Natural killer cell (primary cell): ENCODE data around the gene TACR1. TPM values are rescaled to one million over a fixed set of nuclear protein-coding genes. Genes with fewer than 3 reads are reported as not detected.

Experiments
- ATAC-seq, 3 donors: fragments of 150-1000 bp in 2 of 3; fragments of 200-7000 bp in 1 of 3; cut with Tn5 transposase; 1 replicate in 1 of 3; 2 replicates in 2 of 3; pipeline ENCODE4 v1.10.0; 2021; ENCODE audit warnings: mild to moderate bottlenecking in 2 of 3, moderate library complexity in 2 of 3
- DNase-seq, 2 donors: peaks; one replicate each; pipeline versions ENCODE4 v3.0.0 to v3.0.0-alpha.2; 2013 to 2021; ENCODE audit warnings: mixed read lengths in 1 of 2
- H3K27ac ChIP-seq: one replicate; pipeline ENCODE4 v1.5.1; 2013; ENCODE audit warnings: mild to moderate bottlenecking, low read length
- H3K27me3 ChIP-seq: one replicate; pipeline ENCODE4 v1.6.1; 2013; ENCODE audit warnings: low read length; ENCODE audit not compliant: control insufficient read depth, insufficient read depth
- H3K36me3 ChIP-seq: one replicate; pipeline ENCODE4 v1.6.1; 2013; ENCODE audit warnings: low read length; ENCODE audit not compliant: control insufficient read depth, insufficient read depth
- H3K4me1 ChIP-seq: one replicate; pipeline ENCODE4 v1.6.1; 2013; ENCODE audit warnings: low read length; ENCODE audit not compliant: control insufficient read depth, insufficient read depth
- H3K4me3 ChIP-seq: one replicate; pipeline ENCODE4 v1.5.1; 2013; ENCODE audit warnings: low read length
- H3K9me3 ChIP-seq: one replicate; pipeline ENCODE4 v1.6.1; 2013; ENCODE audit warnings: low read length; ENCODE audit not compliant: control insufficient read depth, insufficient read depth
- H3K27ac Mint-ChIP-seq, 2 donors: one replicate each; pipeline ENCODE4 v1.8.0; 2022; ENCODE audit warnings: mild to moderate bottlenecking in 2 of 2, mixed read lengths in 2 of 2, moderate library complexity in 1 of 2
- H3K27me3 Mint-ChIP-seq, 2 donors: one replicate each; pipeline ENCODE4 v1.8.0; 2022; ENCODE audit warnings: low read depth in 2 of 2, mixed read lengths in 2 of 2
- H3K36me3 Mint-ChIP-seq: one replicate; pipeline ENCODE4 v1.8.0; 2022; ENCODE audit warnings: mixed read lengths
- H3K4me1 Mint-ChIP-seq, 2 donors: one replicate each; pipeline ENCODE4 v1.8.0; 2022; ENCODE audit warnings: mixed read lengths in 2 of 2
- H3K4me3 Mint-ChIP-seq: one replicate; pipeline ENCODE4 v1.8.0; 2022; ENCODE audit warnings: mild to moderate bottlenecking, moderate library complexity, mixed read lengths
- H3K9me3 Mint-ChIP-seq, 2 donors: one replicate each; pipeline ENCODE4 v1.8.0; 2022; ENCODE audit warnings: mixed read lengths in 2 of 2
- CTCF ChIP-seq: fragments of 200-600 bp; IDR thresholded peaks from one replicate; pipeline ENCODE4 v1.8.0; 2022; ENCODE audit warnings: antibody characterized with exemption
- WGBS: methylation state at CpG from one replicate; pipeline ENCODE4 v1.1.7; 2013; ENCODE audit warnings: missing lambda C conversion rate; ENCODE audit not compliant: insufficient coverage; 5-methylcytosine and 5-hydroxymethylcytosine counted together
- intact Hi-C: fragments of 100-400 bp; cut with micrococcal nuclease; formaldehyde crosslinking; loops from one replicate; pipeline ENCODE4 v1.14.2; 2022
- total RNA-seq, 4 donors: library from RNA; stranded (reverse); fragments of 120-200 nt in 1 of 4; gene quantifications; one replicate each; pipeline versions ENCODE4 v1.2.3 to v1.2.4, GENCODE V29; 2013 to 2022

The TACR1 gene
- total RNA-seq, 3 donors from 2014 or later (not counting 1 experiment from before 2014, with no cell fraction given): not detected

GRCh38 chr2:75192496-75192895, 6.8 kb downstream of the TACR1 start:
- Histone ChIP-seq H3K4me3 (no peak overlapping the region), H3K4me1 (no peaks in the 10 kb centered on the region), H3K36me3 (no peaks in the 10 kb centered on the region), H3K9me3 (no peaks in the 10 kb centered on the region), H3K27me3 (peaks cover 2% of the 10 kb centered on the region), H3K27ac (no peak overlapping the region)
- H3K9me3 Mint-ChIP-seq: no peaks in the 10 kb centered on the region
- H3K4me1 Mint-ChIP-seq: no peaks in the 10 kb centered on the region
- WGBS: no CpG with 5 or more reads among the region's 1 CpG
- DNase-seq: no peak
- no peak for ATAC-seq
- H3K27me3 Mint-ChIP-seq: peaks cover 9 to 35% of the 10 kb centered on the region in 2 donors
- TF ChIP-seq CTCF: no peak
- H3K4me3 Mint-ChIP-seq: no peak overlapping the region
- no peaks in the 10 kb centered on the region for H3K36me3 Mint-ChIP-seq
- no peak overlapping the region for H3K27ac Mint-ChIP-seq
- intact Hi-C loops: no loop called here

GRCh38 chr2:75190271-75190990, 8.9 kb downstream of the TACR1 start:
- DNase-seq (no peak), ATAC-seq (no peak)
- H3K36me3 ChIP-seq: no peaks in the 10 kb centered on the region
- no peaks in the 10 kb centered on the region for H3K4me1 ChIP-seq
- Mint-ChIP-seq H3K4me1 (no peaks in the 10 kb centered on the region), H3K9me3 (no peaks in the 10 kb centered on the region), H3K36me3 (no peaks in the 10 kb centered on the region), H3K27me3 (peaks cover 9 to 18% of the 10 kb centered on the region in 2 donors), H3K27ac (no peak overlapping the region), H3K4me3 (no peak overlapping the region)
- H3K9me3 ChIP-seq: no peaks in the 10 kb centered on the region
- no peak overlapping the region for H3K27ac ChIP-seq
- H3K4me3 ChIP-seq: no peak overlapping the region
- intact Hi-C loops: no loop called here
- no peak for TF ChIP-seq CTCF
- WGBS: no CpG with 5 or more reads among the region's 3 CpGs
- no peaks in the 10 kb centered on the region for H3K27me3 ChIP-seq

DNA sequence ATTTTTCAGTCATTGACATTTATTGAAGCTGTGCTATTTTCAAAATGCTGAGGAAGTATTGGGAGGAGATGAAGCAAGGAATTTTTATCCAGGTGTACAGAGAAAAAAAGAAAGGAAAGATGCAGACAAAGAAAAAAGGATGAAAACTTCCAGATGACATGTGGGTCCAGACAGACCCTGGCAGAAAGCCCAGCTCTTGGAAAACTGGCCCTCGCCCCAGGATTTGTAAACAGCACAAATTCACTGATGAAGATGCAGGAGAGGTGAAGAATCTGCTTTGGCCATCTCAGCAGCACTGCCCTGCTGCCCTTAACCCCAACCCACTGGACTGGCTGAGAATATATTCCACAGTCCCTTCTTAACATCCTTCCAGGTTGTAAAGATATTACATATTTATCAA, 12.5 kb downstream of the TACR1 start:
- intact Hi-C loops: no loop called here

More for the DNA sequence above, 12.5 kb downstream of the TACR1 start:
- DNase-seq (no peak), ATAC-seq (no peak)
- Mint-ChIP-seq H3K4me1 (no peaks in the 10 kb centered on the region), H3K27me3 (peaks cover 2 to 5% of the 10 kb centered on the region in 2 donors), H3K36me3 (no peaks in the 10 kb centered on the region), H3K4me3 (no peak overlapping the region), H3K27ac (no peak overlapping the region), H3K9me3 (peaks cover 0 to 2% of the 10 kb centered on the region in 2 donors)
- no peak for TF ChIP-seq CTCF
- no peak overlapping the region for H3K4me3 ChIP-seq
- 87% methylated on average over 1 of the region's 1 CpG for WGBS
- H3K27ac ChIP-seq: no peak overlapping the region
- H3K36me3 ChIP-seq: no peaks in the 10 kb centered on the region
- no peaks in the 10 kb centered on the region for H3K4me1 ChIP-seq
- H3K9me3 ChIP-seq: no peaks in the 10 kb centered on the region
- peaks cover 3% of the 10 kb centered on the region for H3K27me3 ChIP-seq
